Neural cell (in vitro differentiated cells): Measurements from ENCODE around the gene KLF13. TPM values are rescaled to one million over a fixed set of nuclear protein-coding genes. Genes with fewer than 3 reads are reported as not detected.

Source experiments
- H2AFZ ChIP-seq: fragments of 200-600, 300-800 bp; sonication (generic), shearing (Covaris generic); 2 replicates; pipeline ENCODE4 v1.6.0; 2014; ENCODE audit warnings: low read depth, mild to moderate bottlenecking, antibody characterized with exemption, low read length, moderate library complexity
- H3F3A ChIP-seq: fragments of 200-600 bp; shearing (Covaris generic); 2 replicates; pipeline ENCODE4 v1.6.1; 2016; ENCODE audit warnings: mild to moderate bottlenecking, moderate library complexity, mixed read lengths, antibody characterized with exemption, low read length; ENCODE audit not compliant: insufficient read depth, poor library complexity, severe bottlenecking
- H3K27ac ChIP-seq: fragments of 200-600, 300-800 bp; sonication (generic), shearing (Covaris generic); 2 replicates; pipeline ENCODE4 v1.5.1; 2014; ENCODE audit warnings: mild to moderate bottlenecking, low read length, moderate library complexity
- H3K27me3 ChIP-seq: fragments of 300-800, 200-600 bp; sonication (generic), shearing (Covaris generic); 2 replicates; pipeline ENCODE4 v1.6.0; 2014; ENCODE audit warnings: mild to moderate bottlenecking, low read depth, low read length, moderate library complexity; ENCODE audit not compliant: insufficient read depth
- H3K36me3 ChIP-seq: fragments of 300-800, 200-600 bp; sonication (generic), shearing (Covaris generic); 2 replicates; pipeline ENCODE4 v1.5.1; 2014; ENCODE audit warnings: mild to moderate bottlenecking, antibody characterized with exemption, low read length, moderate library complexity; ENCODE audit not compliant: insufficient read depth
- H3K4me2 ChIP-seq: fragments of 300-800, 200-600 bp; sonication (generic), shearing (Covaris generic); 2 replicates; pipeline ENCODE4 v1.6.0; 2014; ENCODE audit warnings: mild to moderate bottlenecking, low read length
- H3K4me3 ChIP-seq: fragments of 300-800, 200-600 bp; sonication (generic), shearing (Covaris generic); 2 replicates; pipeline ENCODE4 v1.5.1; 2014; ENCODE audit warnings: mild to moderate bottlenecking, low read length, moderate library complexity
- H3K79me2 ChIP-seq: fragments of 200-600 bp; shearing (Covaris generic); replicated peaks from 2 replicates; pipeline ENCODE4 v1.6.0; 2014; ENCODE audit warnings: mild to moderate bottlenecking, low read length, moderate library complexity; ENCODE audit not compliant: insufficient read depth
- H3K9ac ChIP-seq: fragments of 300-800, 200-600 bp; sonication (generic), shearing (Covaris generic); 2 replicates; pipeline ENCODE4 v1.6.1; 2016; ENCODE audit warnings: mild to moderate bottlenecking, low read length, mixed read lengths
- H3K9me2 ChIP-seq: fragments of 200-600 bp; shearing (Covaris generic); 2 replicates; pipeline ENCODE4 v1.6.1; 2016; ENCODE audit warnings: mild to moderate bottlenecking, low read length, mixed read lengths; ENCODE audit not compliant: insufficient read depth
- H3K9me3 ChIP-seq: fragments of 200-600, 300-800 bp; sonication (generic), shearing (Covaris generic); 2 replicates; pipeline ENCODE4 v1.6.1; 2016; ENCODE audit warnings: mild to moderate bottlenecking, mixed run types, low read length, moderate library complexity, mixed read lengths
- H4K20me1 ChIP-seq: fragments of 200-600 bp; shearing (Covaris generic); 2 replicates; pipeline ENCODE4 v1.6.1; 2016; ENCODE audit warnings: mild to moderate bottlenecking, mixed run types; ENCODE audit not compliant: insufficient read depth
- EP300 ChIP-seq: fragments of 450-650 bp; conservative IDR thresholded peaks from 2 replicates; pipeline ENCODE4 v1.6.1; 2014; ENCODE audit warnings: antibody characterized with exemption, mild to moderate bottlenecking, moderate library complexity; ENCODE audit not compliant: poor library complexity, severe bottlenecking
- EZH2 ChIP-seq: fragments of 200-600, 300-800 bp; shearing (Covaris generic), sonication (generic); IDR thresholded peaks from 2 replicates; pipeline ENCODE4 v1.6.1; 2014; ENCODE audit warnings: antibody characterized with exemption, low read length, borderline replicate concordance, mild to moderate bottlenecking; ENCODE audit not compliant: insufficient read depth, poor library complexity, severe bottlenecking
- MXI1 ChIP-seq: fragments of 450-650 bp; conservative IDR thresholded peaks from 2 replicates; pipeline ENCODE4 v1.6.1; 2014; ENCODE audit warnings: antibody characterized with exemption, mild to moderate bottlenecking; ENCODE audit not compliant: poor library complexity, severe bottlenecking
- POLR2AphosphoS5 ChIP-seq: IDR thresholded peaks from 2 replicates; pipeline ENCODE4 v1.6.1; 2012
- RAD21 ChIP-seq: fragments of 450-650 bp; conservative IDR thresholded peaks from 2 replicates; pipeline ENCODE4 v1.6.1; 2014; ENCODE audit warnings: antibody characterized with exemption, mild to moderate bottlenecking, moderate library complexity
- SMC3 ChIP-seq: fragments of 450-650 bp; conservative IDR thresholded peaks from 2 replicates; pipeline ENCODE4 v1.6.1; 2014; ENCODE audit warnings: antibody characterized with exemption, mild to moderate bottlenecking, moderate library complexity; ENCODE audit not compliant: poor library complexity
- TAF1 ChIP-seq: IDR thresholded peaks from 2 replicates; pipeline ENCODE4 v1.6.1; 2012; ENCODE audit warnings: low read depth
- polyA plus RNA-seq: library from polyadenylated mRNA; depleted of rRNA; stranded (reverse); fragments of >200 nt; gene quantifications from 2 replicates; pipeline ENCODE4 v1.2.3, GENCODE V29; 2014
- TF ChIP-seq, protein P1 (sequence below): fragments of 450-650 bp; IDR thresholded peaks from 2 replicates; pipeline ENCODE4 v1.5.1; 2014; ENCODE audit warnings: antibody characterized with exemption, mild to moderate bottlenecking, moderate library complexity; ENCODE audit not compliant: poor library complexity, severe bottlenecking
- TF ChIP-seq, protein P2 (sequence below): IDR thresholded peaks from 2 replicates; pipeline ENCODE4 v1.6.1; 2012; ENCODE audit warnings: borderline replicate concordance

Gene KLF13
- polyA plus RNA-seq, 1 donor from 2014 or later, result 17.0 TPM

DNA sequence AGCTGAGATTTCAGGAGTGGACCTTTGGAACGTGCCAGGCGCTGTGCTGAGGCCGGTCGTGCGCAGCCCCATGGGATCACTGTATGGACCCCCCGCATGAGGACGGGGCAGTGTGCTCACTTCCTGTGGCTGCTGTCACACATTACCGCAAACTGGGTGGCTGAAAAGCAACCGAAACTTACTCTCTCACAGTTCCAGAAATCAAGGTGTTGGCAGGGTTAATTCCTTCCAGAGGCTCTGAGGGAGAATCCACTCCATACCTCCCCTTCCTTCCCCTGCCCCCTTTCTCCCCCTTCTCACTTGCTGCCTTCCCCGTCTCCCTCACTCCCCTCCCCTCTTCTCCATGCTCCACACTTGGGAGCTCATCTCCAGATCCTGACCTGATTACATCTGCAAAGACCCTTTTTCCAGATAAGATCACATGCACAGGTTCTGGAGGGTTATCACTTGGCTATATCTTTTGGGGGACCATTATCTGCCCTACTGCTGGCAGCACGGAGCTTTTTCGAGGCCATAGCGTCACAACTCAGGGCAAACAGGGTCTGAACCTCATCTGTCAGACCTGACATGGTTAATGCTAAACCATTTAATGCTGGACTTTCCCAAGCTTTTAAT lies 41.2 kb downstream of the KLF13 start:
- H3K9ac ChIP-seq, result no peak overlapping the region
- no peaks in the 10 kb centered on the region for H4K20me1 ChIP-seq
- peaks cover 15% of the 10 kb centered on the region for H3K79me2 ChIP-seq

DNA sequence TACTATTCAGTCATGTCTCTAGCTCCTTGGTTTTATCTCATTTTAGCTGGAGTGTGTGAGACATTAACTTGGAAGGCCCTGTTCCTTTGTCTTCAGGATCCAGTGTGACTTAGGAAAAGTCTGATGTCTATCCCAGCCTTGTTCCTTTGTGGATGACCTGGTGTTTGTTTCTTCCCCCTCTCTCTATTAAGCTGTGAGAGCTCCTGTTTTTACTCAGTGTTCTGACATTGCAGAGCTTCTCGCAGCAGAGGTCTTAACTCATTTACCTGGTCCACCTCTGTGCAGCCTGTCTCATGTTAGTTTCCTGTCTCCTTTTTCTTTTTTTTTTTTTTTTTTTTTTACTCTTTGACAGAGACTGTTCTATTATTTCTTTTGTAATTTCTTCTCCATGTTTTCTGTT lies 43.1 kb downstream of the KLF13 start:
- Histone ChIP-seq H3K4me3 (no peak overlapping the region), H4K20me1 (no peaks in the 10 kb centered on the region), H2AFZ (no peak overlapping the region), H3K36me3 (no peaks in the 10 kb centered on the region), H3K4me2 (no peak overlapping the region), H3K9me2 (no peaks in the 10 kb centered on the region), H3K9me3 (no peaks in the 10 kb centered on the region), H3K79me2 (peaks cover 15% of the 10 kb centered on the region), H3K9ac (no peak overlapping the region), H3K27me3 (no peaks in the 10 kb centered on the region), H3K27ac (no peak overlapping the region), H3F3A (no peaks in the 10 kb centered on the region)
- no peak for TF ChIP-seq TAF1

More for the DNA sequence above, 41.2 kb downstream of the KLF13 start:
- no peak for TF ChIP-seq SMC3
- TF ChIP-seq, protein P1, sequence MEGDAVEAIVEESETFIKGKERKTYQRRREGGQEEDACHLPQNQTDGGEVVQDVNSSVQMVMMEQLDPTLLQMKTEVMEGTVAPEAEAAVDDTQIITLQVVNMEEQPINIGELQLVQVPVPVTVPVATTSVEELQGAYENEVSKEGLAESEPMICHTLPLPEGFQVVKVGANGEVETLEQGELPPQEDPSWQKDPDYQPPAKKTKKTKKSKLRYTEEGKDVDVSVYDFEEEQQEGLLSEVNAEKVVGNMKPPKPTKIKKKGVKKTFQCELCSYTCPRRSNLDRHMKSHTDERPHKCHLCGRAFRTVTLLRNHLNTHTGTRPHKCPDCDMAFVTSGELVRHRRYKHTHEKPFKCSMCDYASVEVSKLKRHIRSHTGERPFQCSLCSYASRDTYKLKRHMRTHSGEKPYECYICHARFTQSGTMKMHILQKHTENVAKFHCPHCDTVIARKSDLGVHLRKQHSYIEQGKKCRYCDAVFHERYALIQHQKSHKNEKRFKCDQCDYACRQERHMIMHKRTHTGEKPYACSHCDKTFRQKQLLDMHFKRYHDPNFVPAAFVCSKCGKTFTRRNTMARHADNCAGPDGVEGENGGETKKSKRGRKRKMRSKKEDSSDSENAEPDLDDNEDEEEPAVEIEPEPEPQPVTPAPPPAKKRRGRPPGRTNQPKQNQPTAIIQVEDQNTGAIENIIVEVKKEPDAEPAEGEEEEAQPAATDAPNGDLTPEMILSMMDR, result no peak
- TF ChIP-seq EZH2, result no peak
- TF ChIP-seq TAF1, result no peak
- no peak for TF ChIP-seq MXI1
- TF ChIP-seq POLR2AphosphoS5, result no peak
- TF ChIP-seq, protein P2, sequence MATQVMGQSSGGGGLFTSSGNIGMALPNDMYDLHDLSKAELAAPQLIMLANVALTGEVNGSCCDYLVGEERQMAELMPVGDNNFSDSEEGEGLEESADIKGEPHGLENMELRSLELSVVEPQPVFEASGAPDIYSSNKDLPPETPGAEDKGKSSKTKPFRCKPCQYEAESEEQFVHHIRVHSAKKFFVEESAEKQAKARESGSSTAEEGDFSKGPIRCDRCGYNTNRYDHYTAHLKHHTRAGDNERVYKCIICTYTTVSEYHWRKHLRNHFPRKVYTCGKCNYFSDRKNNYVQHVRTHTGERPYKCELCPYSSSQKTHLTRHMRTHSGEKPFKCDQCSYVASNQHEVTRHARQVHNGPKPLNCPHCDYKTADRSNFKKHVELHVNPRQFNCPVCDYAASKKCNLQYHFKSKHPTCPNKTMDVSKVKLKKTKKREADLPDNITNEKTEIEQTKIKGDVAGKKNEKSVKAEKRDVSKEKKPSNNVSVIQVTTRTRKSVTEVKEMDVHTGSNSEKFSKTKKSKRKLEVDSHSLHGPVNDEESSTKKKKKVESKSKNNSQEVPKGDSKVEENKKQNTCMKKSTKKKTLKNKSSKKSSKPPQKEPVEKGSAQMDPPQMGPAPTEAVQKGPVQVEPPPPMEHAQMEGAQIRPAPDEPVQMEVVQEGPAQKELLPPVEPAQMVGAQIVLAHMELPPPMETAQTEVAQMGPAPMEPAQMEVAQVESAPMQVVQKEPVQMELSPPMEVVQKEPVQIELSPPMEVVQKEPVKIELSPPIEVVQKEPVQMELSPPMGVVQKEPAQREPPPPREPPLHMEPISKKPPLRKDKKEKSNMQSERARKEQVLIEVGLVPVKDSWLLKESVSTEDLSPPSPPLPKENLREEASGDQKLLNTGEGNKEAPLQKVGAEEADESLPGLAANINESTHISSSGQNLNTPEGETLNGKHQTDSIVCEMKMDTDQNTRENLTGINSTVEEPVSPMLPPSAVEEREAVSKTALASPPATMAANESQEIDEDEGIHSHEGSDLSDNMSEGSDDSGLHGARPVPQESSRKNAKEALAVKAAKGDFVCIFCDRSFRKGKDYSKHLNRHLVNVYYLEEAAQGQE, result no peak
- no peak for TF ChIP-seq RAD21
- no peak for TF ChIP-seq EP300
- no peak overlapping the region for H2AFZ ChIP-seq
- H3K9me3 ChIP-seq, result no peaks in the 10 kb centered on the region
- H3K4me3 ChIP-seq, result no peak overlapping the region
- no peaks in the 10 kb centered on the region for H3K36me3 ChIP-seq
- H3K9me2 ChIP-seq, result no peaks in the 10 kb centered on the region
- H3K27ac ChIP-seq, result no peak overlapping the region
- H3K27me3 ChIP-seq, result no peaks in the 10 kb centered on the region
- no peak overlapping the region for H3K4me2 ChIP-seq
- no peaks in the 10 kb centered on the region for H3F3A ChIP-seq
